ENCODE results near the gene CCL16. TPM values are rescaled to one million over a fixed set of nuclear protein-coding genes. Genes with fewer than 3 reads are reported as not detected.

Gene CCL16
- total RNA-seq (not detected in 2 replicates), polyA plus RNA-seq (not detected in 2 replicates), polyA minus RNA-seq (not detected in 2 replicates)
- not detected for total RNA-seq (2013)

GRCh38 chr17:35981246-35981645 lies at the start of gene CCL16:
Gene CCL16, minus strand, starts transcription at chr17:35981497. Its CDS starts 77 bp downstream, at chr17:35981420.
- Histone ChIP-seq H3K27me3 (replicated peaks in 1 of 4; ENCODE audit: control extremely low read depth in 1 of 4, control insufficient read depth in 3 of 4, insufficient read depth in 4 of 4, low read length in 3 of 4) (peaks cover 0 to 3% (median 1%) of the 10 kb centered on the region in 4 experiments), H2AFZ (ENCODE audit: insufficient read depth, low read depth, low read length, poor library complexity, severe bottlenecking) (no peak within 1 kb of the TSS), H3K9me3 (ENCODE audit: control extremely low read depth in 1 of 3, control insufficient read depth in 2 of 3, insufficient read depth in 1 of 3, low read length in 2 of 3) (no peaks in the 10 kb centered on the region), H3K36me3 (replicated peaks in 1 of 2; ENCODE audit: control extremely low read depth in 1 of 2, control insufficient read depth in 1 of 2, extremely low read depth in 1 of 2, insufficient read depth in 2 of 2, low read length in 1 of 2) (no peaks in the 10 kb centered on the region), H3K9ac (ENCODE audit: low read length) (no peak within 1 kb of the TSS), H3K4me2 (replicated peaks; ENCODE audit: low read depth, low read length, poor library complexity, severe bottlenecking) (no peak within 1 kb of the TSS), H3K4me1 (ENCODE audit: control insufficient read depth in 2 of 2, insufficient read depth in 2 of 2, low read length in 2 of 2) (peaks cover 2 to 5% of the 10 kb centered on the region in 2 donors), H3K27ac (ENCODE audit: low read length in 2 of 2) (no peak within 1 kb of the TSS), H4K20me1 (ENCODE audit: control insufficient read depth, insufficient read depth, low read length, poor library complexity, severe bottlenecking) (no peaks in the 10 kb centered on the region), H3K4me3 (ENCODE audit: control extremely low read depth in 1 of 5, extremely low read depth in 1 of 5, insufficient read depth in 1 of 5, low read depth in 2 of 5, low read length in 4 of 5) (no peak within 1 kb of the TSS), H3K79me2 (ENCODE audit: control insufficient read depth, insufficient read depth, low read length) (no peaks in the 10 kb centered on the region)
- Mint-ChIP-seq H3K4me3 (no peak within 1 kb of the TSS), H3K27me3 (peaks cover 18% of the 10 kb centered on the region), H3K9me3 (ENCODE audit: insufficient read depth) (no peaks in the 10 kb centered on the region), H3K27ac (no peak within 1 kb of the TSS), H3K4me1 (peaks cover 13% of the 10 kb centered on the region)
- ChIA-PET POLR2A (no interaction called here), CTCF (interaction anchor here (1.2 to 15.7 kb wide), 7 partner anchors 10 to 501 kb away, joined by 4 to 639 read pairs (median 8); no protein-coding TSS in a partner anchor)
- intact Hi-C loops (cut with micrococcal nuclease): no loop called here
- no peak for DNase-seq
- ATAC-seq (ENCODE audit: low read depth): no peak
- TF ChIP-seq EZH2 (IDR thresholded peaks at IDR 0.05; ENCODE audit: borderline replicate concordance, insufficient read depth, low read depth, low read length, poor library complexity, severe bottlenecking) (no peak), CTCF (IDR thresholded peaks at IDR 0.05) (no peak)
- 97% methylated on average over 8 of the region's 12 CpGs for WGBS (ENCODE audit: insufficient coverage)

GRCh38 chr17:36030956-36031355 lies 49.7 kb upstream of the CCL16 start:
- H2AFZ ChIP-seq (ENCODE audit: insufficient read depth, low read depth, low read length, poor library complexity, severe bottlenecking): no peak overlapping the region
- no peak overlapping the region for H3K4me2 ChIP-seq (replicated peaks; ENCODE audit: low read depth, low read length, poor library complexity, severe bottlenecking)
- H3K27me3 Mint-ChIP-seq: peaks cover 39% of the 10 kb centered on the region
- ATAC-seq (ENCODE audit: low read depth) (no peak), DNase-seq (no peak)
- H3K36me3 ChIP-seq (replicated peaks in 1 of 2; ENCODE audit: control extremely low read depth in 1 of 2, control insufficient read depth in 1 of 2, extremely low read depth in 1 of 2, insufficient read depth in 2 of 2, low read length in 1 of 2): no peaks in the 10 kb centered on the region
- H3K9ac ChIP-seq (ENCODE audit: low read length): no peak overlapping the region
- no peak overlapping the region for H3K27ac ChIP-seq (ENCODE audit: low read length in 2 of 2)
- H3K9me3 Mint-ChIP-seq (ENCODE audit: insufficient read depth): no peaks in the 10 kb centered on the region
- H3K27ac Mint-ChIP-seq: no peak overlapping the region
- intact Hi-C loops (cut with micrococcal nuclease): no loop called here
- ChIA-PET CTCF (interaction anchor here (1.4 kb wide), 1 partner anchor 41 kb away, joined by 4 read pairs; no protein-coding TSS in a partner anchor), POLR2A (no interaction called here)
- no peaks in the 10 kb centered on the region for H3K9me3 ChIP-seq (ENCODE audit: control extremely low read depth in 1 of 3, control insufficient read depth in 2 of 3, insufficient read depth in 1 of 3, low read length in 2 of 3)
- peaks cover 0 to 12% (median 3%) of the 10 kb centered on the region in 4 experiments for H3K27me3 ChIP-seq (replicated peaks in 1 of 4; ENCODE audit: control extremely low read depth in 1 of 4, control insufficient read depth in 3 of 4, insufficient read depth in 4 of 4, low read length in 3 of 4)
- H3K4me3 Mint-ChIP-seq: no peak overlapping the region
- H4K20me1 ChIP-seq (ENCODE audit: control insufficient read depth, insufficient read depth, low read length, poor library complexity, severe bottlenecking): no peaks in the 10 kb centered on the region
- TF ChIP-seq CTCF (IDR thresholded peaks at IDR 0.05): no peak
- no peak for TF ChIP-seq EZH2 (IDR thresholded peaks at IDR 0.05; ENCODE audit: borderline replicate concordance, insufficient read depth, low read depth, low read length, poor library complexity, severe bottlenecking)
- no CpG with 5 or more reads among the region's 1 CpG for WGBS (ENCODE audit: insufficient coverage)
- peaks cover 13 to 14% of the 10 kb centered on the region in 2 donors for H3K4me1 ChIP-seq (ENCODE audit: control insufficient read depth in 2 of 2, insufficient read depth in 2 of 2, low read length in 2 of 2)
- H3K4me1 Mint-ChIP-seq: peaks cover 16% of the 10 kb centered on the region
- no peaks in the 10 kb centered on the region for H3K79me2 ChIP-seq (ENCODE audit: control insufficient read depth, insufficient read depth, low read length)
- H3K4me3 ChIP-seq (ENCODE audit: control extremely low read depth in 1 of 5, extremely low read depth in 1 of 5, insufficient read depth in 1 of 5, low read depth in 2 of 5, low read length in 4 of 5): no peak overlapping the region
